NCI-H2171 treated with DMSO at 0.1 percent for 48 hours (cell line): Measurements from ENCODE around the gene TPPP.

Experiments used
- DNase-seq: peaks from one replicate; lab custom pipeline; 2025; lab: John Stamatoyannopoulos, UW

TPPP gene

DNA sequence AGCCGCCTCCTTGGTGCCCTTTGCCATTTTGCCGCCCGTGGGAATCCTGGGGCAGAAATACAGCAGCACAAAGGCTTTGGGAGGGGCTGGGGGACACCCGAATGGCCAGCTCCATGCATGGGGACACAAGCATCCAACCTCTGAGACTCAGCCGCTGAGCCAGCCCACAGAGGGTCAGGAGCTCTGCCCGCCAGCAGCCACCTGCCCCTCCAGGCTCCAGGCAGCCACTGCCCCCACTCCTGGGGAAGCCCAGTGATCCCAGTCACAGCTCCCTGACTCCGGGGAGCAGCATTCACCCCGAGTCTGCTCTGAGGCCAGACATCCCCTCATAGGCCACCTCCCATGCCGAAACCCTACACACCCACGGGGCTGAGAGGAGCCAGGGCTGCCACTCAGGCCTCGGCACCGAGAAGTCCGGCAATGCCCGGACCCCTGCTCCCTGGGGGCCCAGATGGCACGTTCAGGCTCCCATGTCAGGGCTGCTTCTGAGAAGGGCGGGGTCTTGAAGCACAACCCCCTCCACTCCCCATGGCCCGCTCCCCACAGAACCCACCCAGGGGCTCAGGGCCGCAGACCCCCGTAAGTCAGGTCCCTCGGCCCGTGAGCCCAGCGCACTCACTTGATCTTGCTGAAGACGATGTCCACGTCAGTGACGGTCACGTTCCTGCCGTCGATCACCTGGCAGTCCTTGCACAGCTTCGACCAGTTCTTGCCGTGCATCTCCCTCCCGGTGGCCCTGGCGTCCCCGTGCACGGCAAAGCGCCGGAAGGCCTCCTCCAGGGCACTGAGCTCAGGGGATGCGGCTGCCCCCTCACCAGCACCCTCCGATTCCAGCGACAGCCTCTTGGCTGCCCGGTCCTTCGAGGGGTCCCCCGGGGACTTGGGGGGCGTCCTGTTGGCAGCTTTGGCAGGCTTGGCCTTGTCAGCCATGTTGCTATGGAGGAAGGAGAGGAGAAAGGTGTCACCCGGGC, 15.7 kb downstream of the TPPP start:
- DNase-seq, result no peak

DNA sequence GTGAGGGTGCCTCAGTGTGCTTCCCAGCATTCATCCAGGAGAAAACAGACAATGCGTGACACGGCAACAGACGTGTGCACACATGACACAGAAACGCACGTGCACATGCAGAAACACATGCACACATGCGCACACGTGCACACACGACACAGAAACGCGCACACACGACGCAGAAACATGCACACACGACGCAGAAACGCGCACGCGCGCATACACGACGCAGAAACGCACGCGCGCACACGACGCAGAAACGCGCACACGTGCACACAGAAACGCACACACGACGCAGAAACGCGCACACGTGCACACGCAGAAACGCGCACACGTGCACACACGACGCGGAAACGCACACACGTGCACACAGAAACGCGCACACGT, 16.5 kb downstream of the TPPP start:
- no peak for DNase-seq

DNA sequence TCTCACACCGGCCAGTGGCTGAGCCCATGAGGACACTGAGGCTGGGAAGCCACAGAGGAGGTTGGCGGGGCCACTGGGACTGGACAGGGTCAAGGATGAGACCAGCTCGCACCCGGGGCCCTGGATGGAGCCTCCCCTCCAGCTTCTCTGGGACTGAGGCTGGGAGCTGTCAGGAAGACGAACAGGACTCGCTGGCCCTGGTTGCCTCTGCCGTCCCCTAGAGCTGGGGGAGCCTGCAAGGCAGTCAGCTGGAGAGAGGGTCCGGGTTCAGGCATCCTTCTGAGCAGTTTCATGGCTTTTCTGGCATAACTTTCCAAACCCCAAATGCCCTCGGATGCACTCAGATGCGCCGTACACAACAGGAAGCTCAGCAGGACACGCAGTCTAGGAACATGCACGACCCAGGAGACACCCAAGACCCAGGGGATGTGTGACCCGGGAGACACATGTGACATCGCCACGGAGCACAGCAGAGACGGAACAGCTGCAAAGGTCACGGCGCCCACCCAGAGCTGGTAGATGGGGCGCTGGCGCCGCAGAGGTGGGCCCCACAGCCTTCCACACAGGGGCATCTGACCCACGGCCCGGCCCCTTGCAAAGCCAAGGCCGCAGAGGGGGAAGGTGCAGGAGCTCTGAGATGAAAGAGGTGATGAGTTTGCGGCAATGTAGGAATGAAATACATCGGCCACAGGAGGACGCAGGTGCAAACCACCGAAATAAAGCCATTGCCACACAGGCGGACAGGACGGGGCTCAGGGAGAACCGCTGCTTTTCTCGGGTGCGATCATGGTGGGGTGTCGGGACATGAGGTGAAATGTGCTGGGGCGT, 17.1 kb downstream of the TPPP start:
- DNase-seq, result no peak

DNA sequence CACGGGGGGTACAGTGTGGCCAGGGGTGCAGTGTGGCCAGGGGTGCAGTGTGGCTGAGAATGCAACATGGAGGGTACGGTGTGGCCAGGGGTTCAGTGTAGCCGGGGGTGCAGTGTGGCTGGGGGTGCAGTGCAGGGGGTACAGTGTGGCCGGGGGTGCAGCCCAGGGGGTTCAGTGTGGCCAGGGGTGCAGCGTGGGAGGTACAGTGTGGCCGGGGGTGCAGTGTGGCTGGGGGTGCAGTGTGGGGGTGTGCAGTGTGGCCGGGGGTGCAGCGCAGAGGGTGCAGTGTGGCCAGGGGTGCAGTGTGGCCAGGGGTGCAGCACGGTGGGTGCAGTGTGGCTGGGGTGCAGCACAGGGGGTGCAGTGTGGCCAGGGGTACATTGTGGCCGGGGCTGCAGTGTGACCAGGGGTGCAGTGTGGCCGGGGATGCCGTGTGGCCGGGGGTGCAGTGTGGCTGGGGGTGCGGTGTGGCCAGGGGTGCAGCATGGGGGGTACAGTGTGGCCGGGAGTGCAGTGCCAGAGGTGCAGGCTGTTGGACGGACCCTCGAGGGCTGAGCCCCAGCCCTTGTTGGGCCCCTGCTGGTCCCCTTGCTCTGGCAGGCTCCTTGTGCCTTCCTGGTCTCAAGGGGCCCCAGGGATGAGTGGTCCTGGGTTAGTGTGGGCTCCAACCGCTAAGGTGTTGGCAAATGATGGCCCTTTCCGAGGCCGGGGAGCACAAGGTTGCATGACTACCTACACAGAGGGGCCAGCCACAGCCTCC, 17.9 kb downstream of the TPPP start:
- no peak for DNase-seq

DNA sequence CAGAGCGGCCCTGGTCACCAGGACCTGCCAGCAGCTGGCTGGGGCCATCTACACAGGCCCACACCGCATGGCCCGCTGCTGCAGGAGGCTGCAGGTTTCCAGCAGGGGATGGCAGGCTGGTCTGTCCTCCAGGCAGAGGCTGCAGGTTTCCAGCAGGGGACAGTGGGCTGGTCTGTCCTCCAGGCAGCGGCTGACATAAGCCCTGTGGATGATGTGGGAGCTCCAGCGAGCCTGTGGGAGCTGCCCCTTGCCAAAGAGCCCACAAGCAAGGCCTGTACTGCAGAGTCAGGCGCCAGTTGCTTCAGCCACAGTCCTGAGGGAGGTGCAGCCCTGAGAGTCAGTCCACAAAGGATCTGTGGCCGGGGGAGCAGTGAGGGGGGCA, 18.5 kb downstream of the TPPP start:
- DNase-seq, result no peak

DNA sequence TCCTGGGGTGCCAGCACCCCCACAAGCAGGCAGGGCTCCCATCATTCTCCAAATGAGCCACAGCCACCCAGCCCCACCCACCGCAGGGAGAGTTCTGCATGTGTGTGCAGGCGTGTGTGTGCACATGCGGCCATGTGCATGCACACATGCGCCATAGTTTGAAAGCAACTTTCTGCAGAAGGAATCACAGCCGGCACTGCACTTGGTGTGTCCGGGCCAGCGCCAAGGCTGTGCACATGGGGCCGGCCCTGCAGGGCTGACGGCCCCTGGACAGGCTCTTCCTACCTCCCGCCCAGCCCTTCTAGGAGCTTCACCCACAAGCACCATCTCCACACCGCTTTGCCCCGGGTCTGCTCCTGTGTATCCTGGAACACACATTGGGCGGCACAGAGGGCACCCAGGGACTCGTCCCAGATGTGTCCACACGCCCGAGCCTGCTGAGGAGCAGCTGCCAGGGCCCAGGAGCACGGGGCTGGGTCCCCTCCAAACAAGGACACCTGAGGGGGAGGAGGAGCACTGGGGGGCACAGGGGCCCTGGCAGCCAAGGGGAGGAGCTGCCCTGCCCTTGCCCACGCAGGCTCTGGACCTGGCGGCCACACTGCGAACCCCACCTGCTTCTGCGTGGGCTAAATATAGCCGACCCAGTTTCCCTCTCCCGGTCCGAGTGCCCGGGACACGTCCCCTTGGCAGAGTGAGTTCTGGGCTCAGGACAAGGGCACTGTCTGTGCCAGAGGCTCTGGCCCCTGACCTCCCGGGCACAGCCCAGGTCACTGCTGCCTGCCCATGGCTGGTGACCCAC, 19.1 kb downstream of the TPPP start:
- DNase-seq, result no peak

DNA sequence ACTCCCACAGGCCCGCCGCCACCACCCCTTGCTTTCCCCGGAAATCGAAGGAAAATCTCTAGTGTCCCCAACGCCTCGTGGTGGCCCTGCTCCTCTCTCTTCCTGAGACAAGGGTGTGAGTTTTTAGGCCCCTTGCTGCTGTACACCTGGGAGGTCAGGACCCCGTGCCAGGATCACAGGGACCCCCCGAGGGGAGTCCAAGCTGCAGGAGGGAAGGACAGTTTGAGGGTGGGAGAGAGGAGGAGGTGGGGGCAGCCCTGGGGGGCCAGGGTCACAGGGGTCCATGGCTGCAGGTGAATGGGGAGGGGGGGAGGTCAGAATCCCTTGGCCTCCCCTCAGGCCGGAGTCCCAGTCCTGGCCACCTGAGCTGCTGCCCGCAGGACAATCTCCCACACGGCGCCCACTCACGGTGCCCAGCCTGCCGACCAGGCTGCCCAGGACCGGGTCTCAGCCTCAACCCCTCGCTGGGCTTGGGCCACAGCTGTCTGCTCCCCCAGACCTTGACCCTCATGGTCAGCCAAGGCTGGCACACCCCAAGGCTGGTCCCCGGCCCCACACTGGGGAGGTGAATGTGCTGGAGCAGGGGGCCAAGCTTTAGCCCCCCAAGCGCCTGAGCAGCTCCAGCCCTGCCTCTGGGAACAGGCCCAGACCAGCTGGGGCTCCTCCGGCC, 19.9 kb downstream of the TPPP start:
- no peak for DNase-seq

DNA sequence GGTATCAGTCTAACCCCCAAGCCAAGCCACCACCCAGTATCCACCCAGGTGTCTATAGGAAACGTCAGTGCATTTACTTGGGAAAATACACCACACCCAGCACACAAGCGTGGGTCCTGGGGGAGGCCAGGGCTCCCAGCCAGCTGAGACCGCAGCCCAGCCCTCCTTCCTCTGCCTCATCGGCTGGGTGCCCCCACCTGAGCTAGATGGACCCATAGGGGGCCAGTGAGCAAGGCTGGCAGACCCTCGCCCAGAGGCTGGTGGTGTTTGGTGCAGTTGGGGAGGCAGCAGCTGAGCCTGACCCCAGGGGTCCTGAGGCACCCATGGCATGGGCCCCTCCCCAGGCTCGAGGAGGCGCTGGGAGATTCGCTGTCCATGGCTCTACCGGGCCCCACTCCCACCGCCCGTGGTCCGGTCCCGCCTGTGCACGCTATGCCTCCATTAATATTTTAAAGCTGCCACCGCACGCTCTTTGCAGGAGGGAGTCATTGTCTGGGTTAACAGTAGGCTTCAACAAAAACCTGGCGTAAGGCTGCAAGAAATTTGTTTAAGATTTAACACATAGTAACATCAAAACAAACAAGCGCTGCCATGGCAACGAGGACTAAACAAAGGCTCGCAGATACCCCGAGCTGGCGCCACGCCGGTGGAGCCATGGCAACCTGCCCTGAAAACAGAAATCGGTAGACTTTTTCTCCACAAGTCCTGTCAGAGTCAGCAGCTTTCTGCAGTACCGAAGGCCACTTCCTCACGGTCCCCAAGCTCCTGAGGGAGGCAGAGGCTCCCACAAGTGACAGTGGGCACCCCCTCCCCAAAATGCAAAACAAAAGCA, 20.6 kb downstream of the TPPP start:
- peak; percentile 94 for DNase-seq

DNA sequence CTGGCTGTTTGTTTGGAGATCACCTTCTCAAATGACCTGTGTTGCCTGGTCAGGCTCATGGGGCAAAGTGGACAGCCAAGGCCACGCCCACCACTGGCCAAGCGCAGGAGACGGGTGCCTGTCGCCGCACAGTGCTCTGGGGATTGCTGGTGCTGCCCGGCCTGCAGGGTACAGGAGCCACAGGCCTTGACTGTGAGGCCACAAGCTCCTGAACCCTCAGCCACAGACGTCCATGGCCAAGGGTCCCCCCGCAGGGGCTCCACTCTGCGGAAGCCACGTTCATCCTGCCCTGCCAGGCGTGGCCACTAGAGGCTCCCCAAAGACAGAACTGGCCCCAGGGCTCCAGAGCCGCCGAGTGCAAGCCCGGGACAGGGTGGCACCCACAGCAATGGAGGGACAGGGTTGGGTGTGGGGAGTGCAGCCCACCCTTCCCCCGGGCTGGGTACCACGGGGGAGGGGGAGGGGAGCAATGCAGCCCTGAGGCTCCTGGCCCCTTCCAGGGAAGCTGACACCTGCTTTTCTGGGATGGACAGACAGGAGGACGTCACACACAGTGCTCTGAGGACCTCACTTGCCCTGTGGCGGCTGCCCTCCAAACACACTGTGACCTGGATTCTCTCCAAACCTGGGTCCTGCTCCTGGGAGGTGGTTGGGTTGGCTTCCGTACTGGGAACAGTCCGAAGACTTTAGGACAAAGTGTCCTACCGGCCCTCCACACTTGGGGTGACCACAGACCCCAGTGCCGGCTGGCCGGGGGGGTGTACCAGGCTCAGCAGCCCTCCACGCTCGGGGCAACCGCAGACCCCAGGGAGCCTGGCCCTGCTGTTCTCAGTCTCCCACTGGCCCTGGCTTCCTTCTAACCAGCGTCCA, 21.5 kb downstream of the TPPP start:
- DNase-seq, result peak; percentile 82

DNA sequence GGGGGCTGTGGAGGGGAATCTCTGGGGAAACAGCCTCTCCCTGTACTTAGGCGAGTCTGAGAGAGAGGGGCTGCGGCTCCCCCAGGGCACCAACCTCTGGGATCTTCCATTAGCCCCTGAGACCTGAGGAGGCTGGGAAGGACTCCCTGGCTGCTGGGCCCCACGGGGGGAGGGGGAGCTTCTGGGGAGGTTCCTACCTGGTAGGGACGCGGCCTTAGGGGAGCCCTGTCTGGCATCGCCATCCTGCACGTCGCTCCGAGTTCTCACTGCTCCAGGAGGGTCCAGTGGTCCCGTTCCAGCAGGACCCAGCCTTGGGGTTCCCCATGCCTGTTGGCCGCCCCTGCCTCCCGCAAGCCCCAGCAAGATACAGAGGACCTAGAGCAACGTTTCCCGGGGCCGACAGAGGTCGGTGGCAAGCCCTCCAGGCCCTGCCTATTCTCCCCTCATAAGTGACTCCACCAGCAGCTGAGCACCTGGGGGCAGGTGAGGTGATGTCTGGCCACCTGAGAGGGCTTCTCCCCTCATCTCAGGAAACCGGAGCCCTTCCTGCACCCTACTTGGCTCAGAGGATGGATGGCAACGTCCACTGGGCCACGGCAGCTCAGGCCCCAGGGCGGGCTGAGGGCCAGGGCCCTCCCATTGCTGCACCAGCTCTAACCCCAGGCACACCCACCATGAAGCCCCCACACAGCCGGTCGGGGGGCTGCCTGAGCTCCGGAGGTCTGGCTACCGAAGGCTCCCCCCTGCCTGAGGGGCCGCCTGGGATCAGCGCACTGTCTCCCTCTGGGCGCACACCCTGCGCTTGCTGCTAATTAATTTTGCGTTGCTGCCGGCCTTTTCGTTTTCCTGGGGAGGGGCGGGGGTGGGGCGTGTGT, 22.5 kb downstream of the TPPP start:
- peak; percentile 26 for DNase-seq

DNA sequence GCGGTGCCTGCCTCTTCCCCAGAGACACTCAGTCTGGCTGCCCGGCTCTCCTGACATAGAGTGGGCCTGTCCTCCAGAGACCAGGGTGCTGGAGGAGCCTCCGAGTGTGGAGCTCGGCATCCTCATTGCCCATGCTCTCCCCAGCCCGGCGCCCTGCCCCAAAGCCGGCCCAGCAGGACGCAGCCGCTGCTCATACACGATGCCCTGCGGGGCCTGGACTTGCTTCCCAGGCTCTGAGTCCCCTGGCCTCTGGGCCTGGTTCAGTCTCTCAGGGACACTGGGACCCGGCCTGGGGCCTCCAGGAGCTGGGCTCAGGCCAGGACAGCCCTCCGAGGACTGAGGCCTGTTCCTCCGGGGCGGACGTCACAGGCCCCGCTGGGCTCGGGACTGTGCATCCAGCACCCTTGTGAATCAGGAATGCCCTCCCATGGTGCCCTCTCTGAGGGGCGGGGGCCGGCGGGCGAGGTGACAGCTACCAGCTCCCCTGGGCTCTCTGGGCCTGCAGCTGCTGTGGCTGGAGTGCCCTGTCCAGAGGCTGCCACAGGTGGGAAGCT, 23.2 kb downstream of the TPPP start:
- DNase-seq, result no peak

DNA sequence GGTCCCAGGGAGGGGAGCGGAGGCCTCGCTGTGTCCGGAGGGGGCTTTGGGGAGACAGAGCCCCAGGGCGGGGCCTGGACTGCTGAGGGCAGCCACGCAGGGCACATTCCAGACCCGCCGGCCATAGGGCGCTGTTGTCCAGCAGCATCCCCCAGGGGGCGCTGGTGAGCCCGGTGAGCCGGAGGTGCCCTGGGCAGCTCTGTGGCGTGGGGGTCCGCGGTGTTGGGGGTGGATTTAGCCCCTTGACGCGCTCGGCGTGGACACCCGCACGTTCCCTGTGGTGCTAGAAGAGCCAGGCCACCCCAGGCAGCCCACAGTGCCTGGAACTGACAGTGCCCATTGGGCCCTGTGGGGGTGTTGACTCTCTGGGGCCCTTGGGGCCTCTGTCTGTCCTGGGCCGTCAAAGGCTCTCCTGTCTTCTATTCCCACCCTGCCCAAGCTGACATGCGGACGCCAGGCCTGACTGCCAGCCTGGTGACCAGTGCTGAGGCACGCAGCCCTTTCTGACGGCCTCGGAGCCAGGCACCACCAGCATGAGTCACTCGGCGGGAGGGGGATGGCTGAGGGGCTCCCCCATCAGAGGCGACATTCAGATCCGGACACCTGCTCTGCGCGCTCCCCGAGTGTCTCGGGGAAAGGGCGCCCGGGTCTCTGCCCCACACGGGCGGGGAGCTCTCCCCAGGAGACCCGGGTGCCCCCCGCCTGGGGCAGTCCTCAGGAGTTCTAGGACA, 23.9 kb downstream of the TPPP start:
- DNase-seq, result no peak

DNA sequence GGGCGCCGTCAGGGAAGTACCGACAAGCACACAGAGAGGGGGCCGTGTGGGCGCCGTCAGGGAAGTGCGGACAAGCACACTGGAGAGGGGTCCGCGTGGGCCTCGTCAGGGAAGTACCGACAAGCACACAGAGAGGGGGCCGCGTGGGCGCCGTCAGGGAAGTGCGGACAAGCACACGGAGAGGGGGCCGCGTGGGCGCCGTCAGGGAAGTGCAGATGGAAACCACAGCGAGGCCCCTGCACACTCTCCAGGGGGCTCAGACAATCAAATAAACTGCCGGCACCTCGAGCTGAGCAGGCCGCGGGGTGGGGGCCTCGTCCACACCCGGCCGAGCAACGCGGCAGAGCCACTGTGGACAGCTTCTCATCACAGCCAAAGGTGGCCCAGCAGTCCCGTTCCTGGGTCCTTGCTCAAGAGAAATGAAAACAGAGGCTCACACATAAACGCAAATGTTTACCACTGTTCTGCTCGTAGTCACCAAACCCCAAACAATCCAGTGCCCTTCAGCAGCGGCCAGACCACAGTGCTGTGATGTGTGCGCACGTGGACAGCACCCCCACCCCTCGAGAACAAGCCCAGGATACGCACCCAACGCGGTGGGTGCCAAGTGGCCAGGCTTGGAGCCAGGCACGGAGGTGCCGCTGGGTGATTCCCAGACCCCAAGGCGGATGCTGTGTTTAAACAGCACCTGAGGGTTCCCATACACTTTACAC, 24.7 kb downstream of the TPPP start:
- DNase-seq, result no peak

DNA sequence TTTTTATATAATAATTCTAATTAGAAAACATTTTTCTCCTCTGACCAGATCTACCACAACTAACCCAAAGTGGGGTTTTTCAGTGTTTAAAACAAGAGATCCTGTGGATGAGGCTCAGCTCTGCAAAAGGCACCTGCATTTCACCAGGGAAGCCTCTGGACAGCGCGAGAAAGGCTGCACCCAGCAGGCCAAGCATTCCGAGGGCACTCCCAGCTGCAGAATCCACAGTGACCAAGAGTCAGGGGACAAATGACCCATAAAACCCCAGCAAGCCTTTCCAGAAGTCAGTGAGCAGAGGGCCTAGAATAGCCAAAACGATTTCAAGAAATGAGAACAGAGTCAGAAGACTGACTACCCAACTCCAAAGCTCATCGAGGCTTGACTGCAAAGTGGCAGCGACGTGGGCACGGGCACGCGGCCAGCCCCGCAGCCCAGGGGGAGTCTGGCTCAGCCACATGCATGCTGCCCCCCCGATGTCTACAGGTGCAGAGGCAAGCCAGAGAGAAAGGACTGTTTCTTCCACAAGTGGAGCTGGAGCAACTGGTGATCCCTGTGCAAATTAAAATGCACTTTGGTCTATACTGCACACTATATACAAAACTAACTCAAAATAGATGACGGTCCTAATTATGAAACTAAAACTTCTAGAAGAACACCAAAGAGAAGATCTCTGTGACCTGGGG, 26.2 kb downstream of the TPPP start:
- no peak for DNase-seq

DNA sequence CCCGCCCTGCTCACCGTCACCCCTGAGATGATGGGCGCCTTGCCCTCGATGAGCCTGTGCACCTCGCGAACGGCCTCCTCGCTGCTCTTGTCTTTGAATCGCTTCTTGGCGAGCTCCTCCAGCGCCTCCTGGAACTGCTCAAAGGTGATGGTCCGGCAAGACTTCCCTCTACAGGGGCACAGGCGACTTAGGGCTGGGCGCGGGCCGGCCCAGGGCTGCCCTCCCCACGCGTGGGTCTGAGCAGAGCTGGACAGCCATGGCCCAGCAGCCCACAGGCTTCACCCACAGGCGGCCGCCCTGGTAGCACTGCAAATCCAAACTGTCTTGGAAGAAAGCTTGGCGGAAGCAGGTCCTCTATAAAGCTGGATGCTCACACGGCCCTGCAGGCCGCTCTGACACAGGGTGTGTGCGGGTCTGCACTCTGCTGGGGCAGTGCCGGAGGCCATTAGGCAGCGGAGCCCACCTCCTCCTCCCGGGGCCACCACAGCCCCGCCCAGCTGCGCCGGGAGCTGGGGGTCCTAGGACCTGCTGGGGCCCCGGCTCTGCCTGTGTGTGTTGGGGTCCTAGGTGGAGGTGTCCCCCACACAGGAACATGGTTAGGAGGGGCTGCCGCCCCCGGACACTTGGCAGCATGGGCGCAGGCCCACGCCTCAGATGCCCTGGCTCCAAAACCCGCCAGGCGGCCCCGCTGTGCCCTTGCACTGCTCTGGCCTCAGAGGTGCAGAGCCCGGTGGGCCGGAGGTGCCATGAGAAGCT, 27.0 kb downstream of the TPPP start:
- no peak for DNase-seq
